Hematopoietic multipotent progenitor cell (in vitro differentiated cells): ENCODE results near the gene C6orf89. TPM values are rescaled to one million over a fixed set of nuclear protein-coding genes. Genes with fewer than 3 reads are reported as not detected.
"Not testable (repeated sequence)": the region's sequence is repeated elsewhere in the genome, so short reads cannot be mapped to it uniquely, and the experiment has no call there.

ENCODE experiments used
- DNase-seq, 3 donors: peaks; one replicate each; pipeline ENCODE4 v3.0.0-alpha.2; 2011 to 2015; ENCODE audit warnings: low read depth in 2 of 3, low spot score in 2 of 3
- total RNA-seq: library from RNA; depleted of rRNA; stranded (reverse); fragments of >200 nt; gene quantifications from one replicate; pipeline ENCODE4 v1.2.3, GENCODE V29; 2012

Gene C6orf89
- total RNA-seq, 1 donor: 19.7 TPM

DNA sequence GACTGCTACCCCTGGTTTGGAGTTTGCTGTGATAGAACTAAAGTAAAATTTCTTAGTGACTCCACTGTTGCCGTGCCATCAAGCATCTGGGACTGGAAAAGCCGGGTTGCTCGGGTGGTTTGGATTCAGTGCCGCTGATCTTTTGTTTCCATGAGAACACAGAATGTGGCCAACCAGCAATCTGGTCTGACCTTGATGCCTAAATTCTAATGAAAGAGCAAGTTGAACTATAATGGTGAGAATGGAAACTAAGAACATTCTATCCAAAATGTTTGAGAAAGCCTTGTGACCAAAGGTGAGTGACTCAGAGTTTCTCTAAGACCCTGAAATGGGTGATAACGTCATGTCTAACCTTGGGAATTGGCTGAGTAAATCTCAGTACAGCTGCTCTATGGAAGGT, 58.9 kb downstream of the C6orf89 start:
- no peak for DNase-seq

DNA sequence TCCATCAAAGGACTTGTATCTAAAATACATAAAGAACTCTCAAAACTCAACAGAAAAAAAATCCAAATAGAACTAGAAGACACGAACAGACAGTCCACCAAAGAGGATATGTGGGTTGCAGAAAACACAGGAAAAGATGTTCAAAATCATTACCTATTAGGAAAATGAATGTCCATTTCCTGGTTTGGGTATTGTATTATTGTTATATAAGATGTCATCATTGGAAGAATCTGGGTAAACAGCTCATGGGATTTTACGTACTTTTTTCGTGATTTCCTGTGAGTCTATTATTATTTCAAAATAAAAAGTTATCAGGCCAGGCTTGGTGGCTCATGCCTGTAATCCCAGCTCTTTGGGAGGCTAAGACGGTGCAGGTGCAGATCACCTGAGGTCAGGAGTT, 59.5 kb downstream of the C6orf89 start:
- no peak for DNase-seq

DNA sequence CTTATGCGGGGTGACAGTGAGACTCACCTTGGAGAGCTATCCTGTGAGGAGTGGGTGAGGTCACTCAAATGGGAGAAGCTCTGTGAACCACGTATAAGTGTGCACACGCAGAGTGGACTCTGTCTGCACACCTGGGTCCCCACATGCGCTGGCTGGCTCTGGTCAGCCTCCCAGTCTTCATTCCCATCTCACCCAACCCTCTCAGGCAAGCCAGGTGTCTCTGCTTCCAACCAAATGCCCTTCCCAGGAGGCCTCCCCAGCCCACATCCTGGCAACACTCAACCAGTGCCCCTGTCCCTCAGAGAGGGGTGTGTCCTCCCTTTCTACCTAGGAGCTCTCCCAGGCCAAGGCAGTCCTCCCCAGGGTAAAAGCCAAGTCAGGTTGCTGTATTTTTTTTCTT, 60.8 kb downstream of the C6orf89 start:
- no peak for DNase-seq

DNA sequence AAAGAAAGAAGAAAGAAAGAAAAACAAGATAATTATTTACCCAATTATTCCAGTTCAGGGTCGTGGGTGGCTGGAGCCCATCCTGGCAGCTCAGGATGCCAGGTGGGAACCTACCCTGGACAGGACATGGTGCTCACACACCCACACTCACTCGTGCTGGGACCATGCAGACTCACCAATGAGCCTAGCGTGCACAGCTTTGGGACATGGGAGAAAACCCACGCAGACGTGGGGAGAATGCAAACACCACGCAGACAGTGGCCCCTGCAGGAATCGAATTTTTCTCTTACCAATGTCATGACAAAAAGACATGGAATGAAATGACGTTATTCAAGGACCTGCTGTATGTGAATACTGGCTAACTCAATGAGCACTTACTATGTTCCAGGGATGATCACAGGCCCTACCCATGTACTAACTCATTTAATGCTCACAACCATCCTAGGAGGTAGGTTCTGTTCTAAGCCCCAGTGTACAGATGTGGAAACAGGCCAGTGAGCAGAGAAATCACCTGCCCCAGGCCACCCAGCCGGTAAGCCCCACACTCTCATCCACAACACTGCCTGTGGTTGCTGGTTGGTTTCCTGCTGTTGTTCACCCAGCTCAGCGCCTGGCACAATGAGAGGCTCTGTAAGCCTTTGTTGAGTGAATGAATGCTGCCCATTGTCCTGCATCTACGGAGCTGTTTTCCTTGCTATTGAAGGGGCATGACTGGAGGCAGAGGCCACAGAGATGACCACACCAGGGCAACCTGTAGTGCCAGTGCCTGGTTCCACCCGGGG, 62.0 kb downstream of the C6orf89 start:
- no peak for DNase-seq

DNA sequence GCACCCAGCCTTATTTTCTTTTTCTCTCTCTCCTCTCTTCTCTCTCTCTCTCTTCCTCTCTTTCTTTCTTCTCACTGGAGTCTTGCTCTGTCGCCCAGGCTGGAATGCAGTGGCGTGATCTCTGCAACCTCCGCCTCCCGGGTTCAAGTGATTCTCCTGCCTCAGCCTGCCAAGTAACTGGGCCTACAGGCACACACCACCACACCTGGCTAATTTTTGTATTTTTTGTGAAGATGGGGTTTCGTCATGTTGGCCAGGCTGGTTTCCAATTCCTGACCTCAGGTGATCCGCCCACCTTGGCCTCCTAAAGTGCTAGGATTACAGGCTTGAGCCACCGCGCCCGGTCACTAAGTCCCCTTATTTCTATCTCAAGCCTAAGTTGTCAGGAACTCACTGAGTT, 63.3 kb downstream of the C6orf89 start:
- DNase-seq: not testable (repeated sequence)

DNA sequence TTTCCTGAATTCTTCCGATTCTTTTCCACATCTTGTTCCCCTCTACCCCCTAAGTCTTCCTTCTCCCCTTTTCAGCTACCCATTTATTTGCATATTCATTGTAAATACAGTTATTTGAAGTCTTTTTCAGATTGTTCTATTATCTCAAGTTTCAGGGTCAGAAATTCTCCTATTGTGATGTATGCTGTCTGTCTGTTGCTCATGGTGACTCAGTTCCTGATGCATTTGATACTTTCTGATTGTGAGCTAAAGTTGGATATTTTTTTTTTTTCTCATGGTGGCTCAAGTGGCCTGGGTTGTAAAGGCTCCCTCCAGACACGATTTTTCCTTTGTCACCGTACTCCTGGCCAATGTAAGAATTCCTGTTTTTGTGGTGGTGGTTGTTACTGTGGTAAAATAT, 63.9 kb downstream of the C6orf89 start:
- DNase-seq: no peak

DNA sequence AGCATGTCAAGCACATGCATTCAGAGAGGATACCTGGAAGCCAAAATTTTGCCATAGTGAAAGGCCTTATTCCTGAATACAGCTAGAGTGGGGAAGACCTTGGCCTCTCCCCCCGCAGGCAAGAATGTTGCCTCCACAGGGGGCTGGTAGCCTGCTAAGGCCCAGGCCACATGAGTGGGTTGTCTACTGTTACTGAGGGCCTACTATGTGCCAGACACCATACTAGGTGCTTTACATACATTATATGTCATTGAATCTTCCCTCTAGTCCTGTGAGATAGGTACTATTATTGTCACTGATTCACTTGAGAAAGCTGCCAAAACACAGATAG, 68.1 kb downstream of the C6orf89 start:
- no peak for DNase-seq

DNA sequence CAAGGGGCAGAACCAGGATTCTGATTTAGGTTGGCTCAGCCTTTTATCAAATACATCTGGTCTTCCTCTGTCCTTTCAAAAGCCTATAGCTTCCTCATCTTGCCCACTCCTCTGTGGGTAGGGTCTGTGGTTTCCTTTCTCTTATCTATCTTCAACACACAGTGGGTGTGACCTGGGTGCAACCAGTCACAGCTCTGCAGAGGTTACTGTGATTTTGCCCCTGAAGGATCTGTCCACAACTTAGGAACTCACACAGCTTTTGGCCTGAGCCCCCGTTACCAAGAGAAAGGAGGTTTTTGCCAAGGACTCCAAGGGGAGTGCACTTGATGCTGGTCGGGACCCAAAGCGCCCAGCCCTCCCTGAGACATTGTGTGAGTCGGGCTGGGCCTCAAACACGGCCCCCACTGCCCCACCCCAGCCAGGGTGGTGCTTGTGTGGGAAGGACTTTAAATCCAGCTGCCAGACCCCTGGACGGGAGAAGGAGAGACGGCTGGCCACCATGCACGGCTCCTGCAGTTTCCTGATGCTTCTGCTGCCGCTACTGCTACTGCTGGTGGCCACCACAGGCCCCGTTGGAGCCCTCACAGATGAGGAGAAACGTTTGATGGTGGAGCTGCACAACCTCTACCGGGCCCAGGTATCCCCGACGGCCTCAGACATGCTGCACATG, 68.6 kb downstream of the C6orf89 start, which contains the start of gene PI16:
TSS of gene PI16 (plus strand) at position 477 of the 670 bp plus-strand sequence. CDS start at position 500, 23 bp downstream.
- peak in 2 of 3 donors; percentile 90 to 97 for DNase-seq

DNA sequence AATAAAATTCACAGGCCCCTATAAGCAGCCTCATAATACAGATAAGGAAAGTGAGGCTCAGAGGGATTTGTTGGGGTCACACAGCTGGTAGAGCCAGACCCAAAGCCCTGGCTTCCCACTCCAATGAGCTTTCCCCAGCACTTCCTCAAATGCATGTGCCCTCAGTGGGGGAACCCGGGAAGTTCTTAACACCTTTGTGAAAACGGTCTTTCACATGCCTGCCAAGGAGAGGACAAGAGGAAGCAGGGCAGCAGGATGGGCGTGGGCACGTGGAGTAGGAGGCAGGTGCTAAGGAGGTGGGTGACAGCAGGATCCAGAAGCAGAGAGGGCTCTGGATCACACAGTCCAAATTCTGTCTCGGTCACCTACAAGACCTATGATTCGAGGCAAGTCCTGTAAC, 69.4 kb downstream of the C6orf89 start:
- no peak for DNase-seq

DNA sequence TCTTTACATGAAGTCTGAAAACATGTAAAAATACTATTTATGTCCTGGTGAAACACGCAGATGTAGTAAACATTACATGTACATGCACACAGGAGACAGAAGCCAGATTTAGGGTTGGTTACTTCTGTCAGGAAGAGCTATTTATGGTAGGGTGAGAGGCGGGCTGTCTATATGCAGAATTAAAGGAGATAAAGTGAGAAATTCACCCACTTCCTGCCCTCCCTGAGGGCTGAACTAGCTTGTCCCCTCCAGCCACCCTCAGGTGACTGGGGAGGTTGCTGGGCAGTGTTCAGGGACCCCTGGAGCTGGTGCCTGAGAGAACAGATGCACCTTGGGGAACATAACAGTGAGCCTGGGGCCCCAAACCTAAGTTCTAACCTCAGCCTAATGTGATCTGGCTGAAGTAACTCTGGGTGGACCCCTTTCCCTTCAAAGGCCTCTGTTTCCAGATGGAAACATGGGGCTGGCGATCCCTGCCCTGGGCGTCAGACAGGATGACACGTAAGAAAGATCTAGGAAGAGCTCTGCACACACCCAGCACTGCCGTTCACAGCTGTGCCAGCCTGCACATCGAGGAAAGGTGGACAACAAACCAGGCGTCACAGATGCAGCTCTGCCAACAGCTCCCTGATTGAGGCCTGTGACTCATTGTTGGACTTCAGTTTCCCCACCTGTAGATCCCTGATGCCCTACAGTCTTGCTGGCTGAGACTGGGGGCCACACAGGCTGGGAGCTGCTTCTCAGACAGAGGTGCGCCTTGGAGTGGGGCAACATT, 70.1 kb downstream of the C6orf89 start:
- no peak for DNase-seq

DNA sequence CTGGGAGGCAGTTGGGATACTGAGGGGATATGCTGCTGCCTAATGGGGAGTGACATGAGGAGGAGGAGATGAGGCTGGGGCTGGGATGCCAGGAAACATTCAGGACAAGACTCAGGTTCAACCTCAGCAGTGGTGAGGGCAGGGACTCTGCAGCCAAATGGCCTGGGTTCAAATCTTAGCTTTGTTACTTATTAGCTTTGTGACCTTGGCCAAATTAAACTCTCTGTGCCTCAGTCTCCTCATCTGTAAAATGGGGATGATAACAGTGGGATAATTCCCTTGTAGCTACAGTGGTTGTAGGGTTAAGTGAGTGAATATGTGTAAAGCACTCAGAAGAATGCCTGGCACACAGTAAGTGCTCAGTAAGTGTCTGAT, 70.7 kb downstream of the C6orf89 start:
- no peak for DNase-seq

DNA sequence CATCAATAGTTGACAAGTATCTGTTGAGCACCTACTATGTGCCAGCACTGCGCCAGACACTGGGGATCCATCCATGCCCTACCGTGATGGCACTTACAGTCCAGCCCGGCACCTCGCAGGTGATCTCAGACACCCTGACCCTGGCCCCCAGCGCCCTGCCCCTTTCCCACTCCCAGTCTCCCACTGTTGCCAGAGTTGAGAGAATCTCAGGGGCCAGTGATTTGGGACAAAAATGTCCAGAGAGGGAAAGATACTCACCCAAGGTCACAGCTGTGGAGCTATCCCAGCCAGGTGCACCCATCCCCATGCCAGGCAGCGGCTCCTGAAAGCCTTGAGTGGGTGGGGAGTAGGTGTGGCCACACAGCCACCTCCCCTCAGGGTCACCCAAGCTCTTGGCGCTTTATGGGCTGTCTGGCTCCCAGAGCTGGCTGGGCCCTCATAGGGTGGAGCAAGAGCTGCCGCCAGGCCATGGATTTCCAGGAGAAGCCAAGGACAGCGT, 72.1 kb downstream of the C6orf89 start:
- no peak for DNase-seq

DNA sequence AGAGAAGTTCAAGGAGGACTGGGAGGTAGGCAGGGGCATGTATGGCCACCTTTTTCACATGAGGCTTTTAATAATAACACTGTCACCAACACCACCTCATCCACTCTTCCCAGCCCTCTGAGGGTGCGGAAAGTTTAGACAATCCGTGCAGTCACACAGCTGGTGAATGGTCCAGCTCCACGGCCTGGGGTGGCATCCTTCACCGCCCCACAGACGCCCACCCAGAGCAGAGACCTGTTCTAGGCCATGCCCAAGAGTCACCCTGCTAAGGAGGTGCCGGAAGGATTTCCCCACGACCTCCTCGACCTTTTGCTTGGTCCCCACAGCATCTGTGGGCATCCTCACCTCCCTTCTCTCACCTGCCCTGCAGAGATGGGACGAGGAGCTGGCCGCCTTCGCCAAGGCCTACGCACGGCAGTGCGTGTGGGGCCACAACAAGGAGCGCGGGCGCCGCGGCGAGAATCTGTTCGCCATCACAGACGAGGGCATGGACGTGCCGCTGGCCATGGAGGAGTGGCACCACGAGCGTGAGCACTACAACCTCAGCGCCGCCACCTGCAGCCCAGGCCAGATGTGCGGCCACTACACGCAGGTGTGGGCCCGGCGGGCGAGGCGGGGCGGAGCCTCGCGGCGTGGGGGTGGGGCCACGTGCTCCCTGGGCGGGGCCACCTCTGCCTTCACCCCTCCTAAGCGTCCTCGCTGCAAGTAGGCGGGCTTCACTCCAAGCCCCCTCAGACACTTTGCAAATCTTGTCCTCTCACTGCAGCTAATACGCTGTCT, 73.2 kb downstream of the C6orf89 start:
- no peak for DNase-seq

DNA sequence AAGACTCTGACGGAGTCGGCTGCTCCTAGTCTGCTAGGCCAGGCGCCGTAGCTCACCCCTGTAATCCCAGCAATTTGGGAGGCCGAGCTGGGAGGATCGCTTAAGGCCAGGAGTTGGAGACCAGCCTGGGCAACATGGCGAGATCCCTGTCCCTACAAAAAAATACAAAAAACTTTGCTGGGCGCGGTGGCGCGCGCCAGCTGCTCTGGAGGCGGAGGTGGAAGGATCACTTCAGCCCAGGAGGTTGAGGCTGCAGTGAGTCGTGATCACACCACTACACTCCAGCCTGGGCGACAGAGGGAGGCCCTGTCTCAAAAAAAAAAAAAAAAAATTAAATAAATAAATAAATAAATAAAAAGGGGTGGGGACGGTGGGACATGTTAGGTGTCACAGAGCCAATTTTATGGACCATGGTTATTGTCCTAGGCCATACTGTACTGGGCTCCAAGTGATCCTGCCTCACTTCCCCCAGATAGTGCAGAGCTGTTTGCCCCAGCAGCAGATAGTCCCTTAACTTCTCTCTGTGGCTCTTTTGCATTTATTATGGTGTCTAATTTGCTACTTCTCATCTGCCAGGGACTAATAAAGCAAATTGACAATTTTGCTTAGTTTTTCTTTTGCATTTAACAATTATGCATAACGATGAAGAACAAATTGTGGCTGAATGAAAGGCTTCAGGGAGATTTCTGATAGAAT, 74.0 kb downstream of the C6orf89 start:
- DNase-seq: no peak

DNA sequence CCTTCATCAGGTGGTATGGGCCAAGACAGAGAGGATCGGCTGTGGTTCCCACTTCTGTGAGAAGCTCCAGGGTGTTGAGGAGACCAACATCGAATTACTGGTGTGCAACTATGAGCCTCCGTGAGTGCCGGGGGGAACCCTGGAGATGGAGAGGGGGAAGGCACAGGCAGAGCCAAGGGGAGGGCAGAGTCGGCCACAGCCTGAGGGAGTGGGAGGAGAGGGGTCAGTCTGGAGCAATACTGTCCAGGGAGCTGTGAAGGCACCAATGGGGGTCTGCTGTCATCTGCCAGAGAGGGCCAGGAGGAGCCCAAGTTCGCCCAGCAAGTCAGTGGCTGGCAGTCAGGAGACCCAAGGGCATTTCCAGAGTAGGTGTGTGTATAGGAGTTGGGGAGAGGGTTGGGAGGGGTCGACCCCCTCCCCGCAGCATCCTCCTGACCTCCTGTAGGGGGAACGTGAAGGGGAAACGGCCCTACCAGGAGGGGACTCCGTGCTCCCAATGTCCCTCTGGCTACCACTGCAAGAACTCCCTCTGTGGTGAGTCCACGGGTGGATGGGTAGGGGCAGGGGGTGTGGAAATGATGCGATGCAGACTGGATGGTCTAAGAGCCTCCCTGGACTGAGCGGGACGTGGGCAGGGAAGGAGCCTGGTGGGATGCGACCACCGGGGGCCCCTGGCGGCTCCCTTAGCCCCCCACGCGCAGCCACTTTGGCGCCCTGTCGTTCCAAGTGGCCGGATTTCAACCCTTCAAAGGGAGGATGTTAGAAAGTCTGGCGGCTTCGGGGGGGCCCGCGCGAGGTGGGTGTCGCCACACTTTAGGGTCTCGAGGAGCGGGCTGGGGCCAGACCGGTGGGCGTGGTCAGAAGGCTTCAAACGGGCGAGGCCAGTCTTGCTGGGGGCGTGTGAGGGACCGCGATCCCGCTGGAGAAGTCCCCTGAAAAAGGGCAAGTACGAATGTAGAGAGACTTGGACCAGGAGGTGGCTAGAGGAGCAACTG, 76.0 kb downstream of the C6orf89 start:
- no peak for DNase-seq

DNA sequence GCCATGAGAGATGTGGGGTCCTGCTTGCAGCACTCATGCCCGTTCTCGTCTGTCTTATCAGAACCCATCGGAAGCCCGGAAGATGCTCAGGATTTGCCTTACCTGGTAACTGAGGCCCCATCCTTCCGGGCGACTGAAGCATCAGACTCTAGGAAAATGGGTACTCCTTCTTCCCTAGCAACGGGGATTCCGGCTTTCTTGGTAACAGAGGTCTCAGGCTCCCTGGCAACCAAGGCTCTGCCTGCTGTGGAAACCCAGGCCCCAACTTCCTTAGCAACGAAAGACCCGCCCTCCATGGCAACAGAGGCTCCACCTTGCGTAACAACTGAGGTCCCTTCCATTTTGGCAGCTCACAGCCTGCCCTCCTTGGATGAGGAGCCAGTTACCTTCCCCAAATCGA, 77.1 kb downstream of the C6orf89 start:
- peak; percentile 54 to 96 (median 89) for DNase-seq

DNA sequence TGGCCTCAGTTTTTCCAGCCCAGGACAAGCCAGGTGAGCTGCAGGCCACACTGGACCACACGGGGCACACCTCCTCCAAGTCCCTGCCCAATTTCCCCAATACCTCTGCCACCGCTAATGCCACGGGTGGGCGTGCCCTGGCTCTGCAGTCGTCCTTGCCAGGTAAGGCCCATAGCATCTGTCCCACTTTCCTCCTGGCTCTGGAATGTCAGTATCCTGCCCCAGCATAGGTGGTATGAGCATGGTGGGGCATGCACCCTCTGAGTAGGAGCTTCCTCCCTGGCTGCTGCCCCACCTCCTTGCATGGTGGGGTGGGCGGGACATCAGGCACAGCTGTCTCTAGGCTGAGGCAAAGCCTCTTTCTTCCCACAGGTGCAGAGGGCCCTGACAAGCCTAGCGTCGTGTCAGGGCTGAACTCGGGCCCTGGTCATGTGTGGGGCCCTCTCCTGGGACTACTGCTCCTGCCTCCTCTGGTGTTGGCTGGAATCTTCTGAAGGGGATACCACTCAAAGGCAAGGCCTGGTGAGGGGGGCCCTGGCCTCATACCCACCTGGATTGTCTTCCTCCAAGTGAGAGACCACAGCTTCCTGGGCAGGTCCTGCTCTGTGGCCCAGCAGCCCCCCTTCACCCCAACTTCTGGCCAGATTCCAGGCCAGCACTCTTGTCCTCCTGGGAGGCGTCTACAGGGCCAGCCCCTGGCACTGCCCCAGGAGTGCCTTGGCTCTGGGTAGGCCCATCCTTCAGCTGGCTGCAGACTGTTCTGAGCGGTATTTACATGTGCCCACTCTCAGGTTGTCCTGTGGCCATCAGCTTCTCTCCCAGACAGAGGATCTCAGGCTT, 77.9 kb downstream of the C6orf89 start:
- DNase-seq: peak in 2 of 3 donors; percentile 69 to 83

DNA sequence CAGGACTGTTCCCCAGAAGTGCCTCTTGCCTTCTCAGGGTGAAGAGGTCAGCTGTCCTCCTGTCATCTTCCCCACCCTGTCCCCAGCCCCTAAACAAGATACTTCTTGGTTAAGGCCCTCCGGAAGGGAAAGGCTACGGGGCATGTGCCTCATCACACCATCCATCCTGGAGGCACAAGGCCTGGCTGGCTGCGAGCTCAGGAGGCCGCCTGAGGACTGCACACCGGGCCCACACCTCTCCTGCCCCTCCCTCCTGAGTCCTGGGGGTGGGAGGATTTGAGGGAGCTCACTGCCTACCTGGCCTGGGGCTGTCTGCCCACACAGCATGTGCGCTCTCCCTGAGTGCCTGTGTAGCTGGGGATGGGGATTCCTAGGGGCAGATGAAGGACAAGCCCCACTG, 78.6 kb downstream of the C6orf89 start:
- no peak for DNase-seq
